Measurements from ENCODE around the gene TRAP1. TPM values are rescaled to one million over a fixed set of nuclear protein-coding genes. Genes with fewer than 3 reads are reported as not detected.
A peak's percentile ranks its signal among the peaks of the same experiment; 100 is the strongest.

TRAP1 gene
- total RNA-seq, 3 donors from 2014 or later: 56.9 to 94.5 (median 69.1) TPM

- no peak for TF ChIP-seq CTCF (IDR thresholded peaks at IDR 0.05)
- H3K36me3 ChIP-seq (ENCODE audit: low read depth): no peaks in the 10 kb centered on the region
- DNase-seq: no peak
- ATAC-seq: no peak
- no peaks in the 10 kb centered on the region for H3K9me3 ChIP-seq
- no peak overlapping the region for H3K4me3 ChIP-seq
- H3K4me1 ChIP-seq (ENCODE audit: low read depth): no peaks in the 10 kb centered on the region
- intact Hi-C loops (cut with DNase I, micrococcal nuclease): no loop called here
These were observed 48.7 kb downstream of the TRAP1 start for GRCh38 chr16:3668626-3669025.

GRCh38 chr16:3665508-3665907 is 51.8 kb downstream of the TRAP1 start:
- intact Hi-C loops (cut with DNase I, micrococcal nuclease): no loop called here
- TF ChIP-seq CTCF (IDR thresholded peaks at IDR 0.05): no peak
- ATAC-seq (peak; percentile 37), DNase-seq (peak in 2 of 3 donors; percentile 17 to 41)
- H3K4me1 ChIP-seq (ENCODE audit: low read depth): no peaks in the 10 kb centered on the region
- no peaks in the 10 kb centered on the region for H3K9me3 ChIP-seq
- H3K36me3 ChIP-seq (ENCODE audit: low read depth): no peaks in the 10 kb centered on the region
- H3K4me3 ChIP-seq: no peak overlapping the region

- no peaks in the 10 kb centered on the region for H3K4me1 ChIP-seq (ENCODE audit: low read depth)
- no peaks in the 10 kb centered on the region for H3K36me3 ChIP-seq (ENCODE audit: low read depth)
- no peaks in the 10 kb centered on the region for H3K9me3 ChIP-seq
- ATAC-seq (no peak), DNase-seq (peak in 2 of 3 donors; percentile 14 to 40)
- H3K4me3 ChIP-seq: no peak overlapping the region
- TF ChIP-seq CTCF (IDR thresholded peaks at IDR 0.05): no peak
- intact Hi-C loops (cut with DNase I, micrococcal nuclease): no loop called here
These were observed 53.0 kb downstream of the TRAP1 start for GRCh38 chr16:3664187-3664896.

GRCh38 chr16:3662601-3663000 is 54.7 kb downstream of the TRAP1 start:
- no peak for ATAC-seq

GRCh38 chr16:3661922-3662321 is 55.4 kb downstream of the TRAP1 start:
- Histone ChIP-seq H3K4me3 (no peak overlapping the region), H3K36me3 (ENCODE audit: low read depth) (peaks cover 11% of the 10 kb centered on the region), H3K4me1 (ENCODE audit: low read depth) (no peaks in the 10 kb centered on the region), H3K9me3 (no peaks in the 10 kb centered on the region)
- DNase-seq: peak in 2 of 3 donors; percentile 12 to 42
- no peak for TF ChIP-seq CTCF (IDR thresholded peaks at IDR 0.05)
- no peak for ATAC-seq
- intact Hi-C loops (cut with DNase I, micrococcal nuclease): no loop called here

More at GRCh38 chr16:3662601-3663000, 54.7 kb downstream of the TRAP1 start:
- Histone ChIP-seq H3K9me3 (no peaks in the 10 kb centered on the region), H3K4me1 (ENCODE audit: low read depth) (no peaks in the 10 kb centered on the region), H3K4me3 (no peak overlapping the region), H3K36me3 (ENCODE audit: low read depth) (peaks cover 4% of the 10 kb centered on the region)
- intact Hi-C loops (cut with DNase I, micrococcal nuclease): no loop called here
- DNase-seq: peak in 2 of 3 donors; percentile 15 to 37
- TF ChIP-seq CTCF (IDR thresholded peaks at IDR 0.05): no peak
